ENCODE data around the gene CLDN6. TPM values are rescaled to one million over a fixed set of nuclear protein-coding genes. Genes with fewer than 3 reads are reported as not detected.

Gene CLDN6
- total RNA-seq, 1 donor from 2014 or later: 319 TPM

DNA sequence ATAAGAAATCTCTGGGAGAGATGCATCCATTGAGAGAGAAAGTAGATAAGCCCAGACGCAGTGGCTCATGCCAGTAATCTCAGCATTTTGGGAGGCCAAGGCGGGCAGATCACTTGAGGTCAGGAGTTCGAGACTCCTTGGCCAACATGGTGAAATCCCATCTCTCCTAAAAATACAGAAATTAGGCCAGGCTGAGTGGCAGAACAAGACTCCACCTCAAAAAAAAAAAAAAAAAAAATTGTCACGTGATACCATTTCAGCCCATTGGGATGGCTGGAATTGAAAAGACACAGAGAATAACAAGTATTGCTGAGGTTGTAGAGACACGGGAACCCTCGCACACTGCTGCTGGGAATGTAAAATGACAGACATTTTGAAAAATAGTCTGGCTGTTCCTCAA, 44.6 kb upstream of the CLDN6 start:
- Histone ChIP-seq H3K4me3 (ENCODE audit: low read depth, low read length) (no peak overlapping the region), H3K27me3 (ENCODE audit: control insufficient read depth, insufficient read depth, low read length) (no peaks in the 10 kb centered on the region), H3K36me3 (ENCODE audit: control insufficient read depth, insufficient read depth, low read length) (no peaks in the 10 kb centered on the region)
- TF ChIP-seq, protein P1, sequence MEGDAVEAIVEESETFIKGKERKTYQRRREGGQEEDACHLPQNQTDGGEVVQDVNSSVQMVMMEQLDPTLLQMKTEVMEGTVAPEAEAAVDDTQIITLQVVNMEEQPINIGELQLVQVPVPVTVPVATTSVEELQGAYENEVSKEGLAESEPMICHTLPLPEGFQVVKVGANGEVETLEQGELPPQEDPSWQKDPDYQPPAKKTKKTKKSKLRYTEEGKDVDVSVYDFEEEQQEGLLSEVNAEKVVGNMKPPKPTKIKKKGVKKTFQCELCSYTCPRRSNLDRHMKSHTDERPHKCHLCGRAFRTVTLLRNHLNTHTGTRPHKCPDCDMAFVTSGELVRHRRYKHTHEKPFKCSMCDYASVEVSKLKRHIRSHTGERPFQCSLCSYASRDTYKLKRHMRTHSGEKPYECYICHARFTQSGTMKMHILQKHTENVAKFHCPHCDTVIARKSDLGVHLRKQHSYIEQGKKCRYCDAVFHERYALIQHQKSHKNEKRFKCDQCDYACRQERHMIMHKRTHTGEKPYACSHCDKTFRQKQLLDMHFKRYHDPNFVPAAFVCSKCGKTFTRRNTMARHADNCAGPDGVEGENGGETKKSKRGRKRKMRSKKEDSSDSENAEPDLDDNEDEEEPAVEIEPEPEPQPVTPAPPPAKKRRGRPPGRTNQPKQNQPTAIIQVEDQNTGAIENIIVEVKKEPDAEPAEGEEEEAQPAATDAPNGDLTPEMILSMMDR (IDR thresholded peaks at IDR 0.05; ENCODE audit: insufficient read depth, low read length, poor library complexity, severe bottlenecking): no peak
- DNase-seq (ENCODE audit: low read depth): no peak

DNA sequence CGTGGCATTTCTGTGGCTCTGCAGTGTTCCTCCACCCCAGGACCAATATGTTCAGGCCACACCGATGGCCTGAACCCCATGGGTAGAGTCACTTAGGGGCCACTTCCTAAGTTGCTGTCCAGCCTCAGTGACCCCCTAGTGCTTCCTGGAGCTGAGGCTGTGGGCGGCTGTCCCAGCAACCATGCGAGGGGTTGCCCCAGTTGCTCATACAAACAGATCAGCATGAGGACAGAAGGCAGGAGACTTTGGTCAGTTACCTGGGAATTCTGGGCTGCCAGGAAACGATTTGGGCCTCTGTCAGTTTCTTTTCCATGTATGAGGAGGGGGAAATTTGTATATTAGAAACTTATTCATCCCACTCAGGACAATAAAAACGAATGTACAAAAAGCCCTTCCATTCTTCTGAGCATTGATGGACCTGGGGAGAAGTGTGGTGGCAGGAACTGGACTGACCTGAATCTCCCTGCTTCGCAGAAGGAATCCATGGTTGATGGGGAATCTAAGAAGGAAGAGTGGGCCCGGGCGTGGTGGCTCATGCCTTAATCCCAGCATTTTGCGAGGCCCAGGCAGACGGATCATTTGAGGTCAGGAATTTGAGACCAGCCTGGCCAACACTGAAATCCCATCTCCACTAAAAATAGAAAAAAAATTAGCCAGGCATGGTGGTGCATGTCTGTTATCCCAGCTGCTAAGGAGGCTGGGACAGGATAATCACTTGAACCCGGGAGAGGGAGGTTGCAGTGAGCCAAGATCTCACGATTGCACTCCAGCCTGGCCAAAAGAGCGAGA, 42.5 kb upstream of the CLDN6 start:
- no peaks in the 10 kb centered on the region for H3K36me3 ChIP-seq (ENCODE audit: control insufficient read depth, insufficient read depth, low read length)
- no peaks in the 10 kb centered on the region for H3K27me3 ChIP-seq (ENCODE audit: control insufficient read depth, insufficient read depth, low read length)
- H3K4me3 ChIP-seq (ENCODE audit: low read depth, low read length): no peak overlapping the region
- DNase-seq (ENCODE audit: low read depth): no peak
- TF ChIP-seq, protein P1 (IDR thresholded peaks at IDR 0.05; ENCODE audit: insufficient read depth, low read length, poor library complexity, severe bottlenecking): no peak

DNA sequence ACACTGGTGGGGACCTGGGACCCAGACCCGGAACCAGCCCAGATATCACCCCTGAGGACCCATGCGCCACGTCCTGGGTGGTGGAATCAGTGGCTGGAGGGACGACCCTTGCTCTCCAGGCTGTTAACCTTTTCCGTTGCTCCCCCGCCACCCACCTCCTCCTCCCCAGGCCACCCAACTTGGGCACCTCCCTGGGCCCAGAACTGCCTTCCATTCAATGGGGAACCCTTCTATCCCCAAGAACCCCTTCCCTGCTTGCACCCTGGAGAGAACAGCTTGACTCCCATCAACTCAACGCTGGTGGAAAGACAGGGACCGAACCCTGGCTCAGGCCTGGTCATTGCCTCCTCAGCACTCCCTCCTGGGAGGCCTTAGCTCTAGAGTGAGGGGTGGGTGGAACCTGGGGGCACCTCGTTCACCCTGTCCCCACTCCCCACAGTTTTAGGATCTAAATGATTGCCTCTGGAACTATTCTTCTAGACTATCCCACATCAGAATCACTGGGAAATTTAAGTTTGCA, 41.8 kb upstream of the CLDN6 start:
- Histone ChIP-seq H3K4me3 (ENCODE audit: low read depth, low read length) (peak overlapping the region; percentile 73), H3K36me3 (ENCODE audit: control insufficient read depth, insufficient read depth, low read length) (peaks cover 1% of the 10 kb centered on the region), H3K27me3 (ENCODE audit: control insufficient read depth, insufficient read depth, low read length) (no peaks in the 10 kb centered on the region)
- DNase-seq (ENCODE audit: low read depth): no peak
- TF ChIP-seq, protein P1 (IDR thresholded peaks at IDR 0.05; ENCODE audit: insufficient read depth, low read length, poor library complexity, severe bottlenecking): no peak

DNA sequence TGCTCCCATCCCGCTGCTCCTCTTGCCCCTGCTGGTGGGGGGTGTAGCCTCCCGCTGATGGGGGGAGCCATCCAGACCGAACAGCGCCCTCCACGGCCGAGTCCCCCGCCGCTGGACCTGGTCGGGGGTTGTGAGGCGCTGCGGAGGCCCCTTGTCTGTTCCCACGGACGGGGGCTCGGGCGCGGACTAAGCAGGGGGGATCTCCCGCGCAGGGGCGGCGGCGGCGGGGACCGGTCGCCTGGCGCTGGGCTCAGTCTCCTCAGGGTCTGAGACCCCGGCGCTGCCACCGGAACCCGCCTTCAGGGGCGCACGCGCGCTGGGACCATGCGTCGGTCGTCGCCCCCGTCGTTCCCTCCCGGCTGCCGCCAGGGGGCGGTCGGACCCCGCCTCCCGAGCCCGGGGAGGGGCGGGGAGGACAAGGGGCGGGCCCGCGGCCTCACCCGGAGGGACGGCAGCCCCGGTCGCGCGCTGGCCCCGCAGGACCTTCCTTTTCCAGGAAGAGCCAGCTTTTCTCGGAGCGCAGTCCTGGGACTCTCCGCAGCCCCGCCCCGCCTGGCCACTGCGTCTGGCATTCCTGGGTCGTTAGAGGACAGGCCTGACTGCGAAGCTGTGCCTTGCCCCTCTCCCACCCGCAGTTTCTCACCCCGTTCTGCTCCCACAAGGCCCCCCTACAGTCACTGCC, 41.2 kb upstream of the CLDN6 start:
- Histone ChIP-seq H3K36me3 (ENCODE audit: control insufficient read depth, insufficient read depth, low read length) (peaks cover 1% of the 10 kb centered on the region), H3K27me3 (ENCODE audit: control insufficient read depth, insufficient read depth, low read length) (no peaks in the 10 kb centered on the region), H3K4me3 (ENCODE audit: low read depth, low read length) (peak overlapping the region; percentile 73)
- peak; percentile 47 for DNase-seq (ENCODE audit: low read depth)
- TF ChIP-seq, protein P1 (IDR thresholded peaks at IDR 0.05; ENCODE audit: insufficient read depth, low read length, poor library complexity, severe bottlenecking): no peak

DNA sequence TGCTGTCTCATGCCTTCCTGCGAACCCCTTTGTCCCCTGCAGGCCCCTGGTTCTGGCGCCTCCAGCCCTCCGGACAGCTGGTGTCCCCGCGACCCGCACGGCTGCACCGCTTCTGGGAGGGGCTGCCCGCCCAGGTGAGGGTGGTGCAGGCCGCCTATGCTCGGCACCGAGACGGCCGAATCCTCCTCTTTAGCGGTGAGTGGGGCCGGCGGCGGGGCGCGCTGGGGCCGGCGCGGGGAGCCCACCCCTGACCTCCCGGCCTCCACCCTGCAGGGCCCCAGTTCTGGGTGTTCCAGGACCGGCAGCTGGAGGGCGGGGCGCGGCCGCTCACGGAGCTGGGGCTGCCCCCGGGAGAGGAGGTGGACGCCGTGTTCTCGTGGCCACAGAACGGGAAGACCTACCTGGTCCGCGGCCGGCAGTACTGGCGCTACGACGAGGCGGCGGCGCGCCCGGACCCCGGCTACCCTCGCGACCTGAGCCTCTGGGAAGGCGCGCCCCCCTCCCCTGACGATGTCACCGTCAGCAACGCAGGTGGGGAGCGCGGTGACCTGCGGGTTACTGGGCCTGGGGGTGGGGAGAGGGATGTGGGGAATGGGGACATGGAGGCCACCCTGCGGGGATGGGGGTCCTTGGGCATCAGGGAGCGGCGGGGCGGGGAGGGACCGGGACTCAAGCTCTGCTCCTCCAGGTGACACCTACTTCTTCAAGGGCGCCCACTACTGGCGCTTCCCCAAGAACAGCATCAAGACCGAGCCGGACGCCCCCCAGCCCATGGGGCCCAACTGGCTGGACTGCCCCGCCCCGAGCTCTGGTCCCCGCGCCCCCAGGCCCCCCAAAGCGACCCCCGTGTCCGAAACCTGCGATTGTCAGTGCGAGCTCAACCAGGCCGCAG, 40.4 kb upstream of the CLDN6 start:
- TF ChIP-seq, protein P1 (IDR thresholded peaks at IDR 0.05; ENCODE audit: insufficient read depth, low read length, poor library complexity, severe bottlenecking): peak; percentile 46

More for the DNA sequence above, 40.4 kb upstream of the CLDN6 start:
- peaks cover 1% of the 10 kb centered on the region for H3K36me3 ChIP-seq (ENCODE audit: control insufficient read depth, insufficient read depth, low read length)
- H3K27me3 ChIP-seq (ENCODE audit: control insufficient read depth, insufficient read depth, low read length): no peaks in the 10 kb centered on the region
- no peak for DNase-seq (ENCODE audit: low read depth)
- H3K4me3 ChIP-seq (ENCODE audit: low read depth, low read length): peak overlapping the region; percentile 73

Data from kidney epithelial cell (primary cell).